Fibroblast of villous mesenchyme (primary cell): ENCODE results near the gene CYB561. TPM values are rescaled to one million over a fixed set of nuclear protein-coding genes. Genes with fewer than 3 reads are reported as not detected.

Experiments used
- DNase-seq: peaks from one replicate; pipeline ENCODE4 v3.0.0-alpha.2; 2010; ENCODE audit warnings: low read depth
- H3K4me3 ChIP-seq: 2 replicates; pipeline ENCODE4 v1.5.1; 2011; ENCODE audit warnings: low read depth, mild to moderate bottlenecking, low read length
- CTCF ChIP-seq: IDR thresholded peaks from 2 replicates; pipeline ENCODE4 v1.5.1; 2012; ENCODE audit warnings: low read depth, mild to moderate bottlenecking, low read length; ENCODE audit not compliant: insufficient read depth
- total RNA-seq: library from RNA; depleted of rRNA; stranded (reverse); fragments of >200 nt; gene quantifications from 2 replicates; pipeline ENCODE4 v1.2.3, GENCODE V29; 2012

The CYB561 gene
- total RNA-seq, 1 donor = 12.5 TPM

GRCh38 chr17:63434951-63435571, 11.0 kb downstream of the CYB561 start:
- no peak overlapping the region for H3K4me3 ChIP-seq
- no peak for DNase-seq
- TF ChIP-seq CTCF = peak; percentile 9

GRCh38 chr17:63433746-63434591, 12.1 kb downstream of the CYB561 start:
- DNase-seq = peak; percentile 93
- no peak for TF ChIP-seq CTCF
- no peak overlapping the region for H3K4me3 ChIP-seq

DNA sequence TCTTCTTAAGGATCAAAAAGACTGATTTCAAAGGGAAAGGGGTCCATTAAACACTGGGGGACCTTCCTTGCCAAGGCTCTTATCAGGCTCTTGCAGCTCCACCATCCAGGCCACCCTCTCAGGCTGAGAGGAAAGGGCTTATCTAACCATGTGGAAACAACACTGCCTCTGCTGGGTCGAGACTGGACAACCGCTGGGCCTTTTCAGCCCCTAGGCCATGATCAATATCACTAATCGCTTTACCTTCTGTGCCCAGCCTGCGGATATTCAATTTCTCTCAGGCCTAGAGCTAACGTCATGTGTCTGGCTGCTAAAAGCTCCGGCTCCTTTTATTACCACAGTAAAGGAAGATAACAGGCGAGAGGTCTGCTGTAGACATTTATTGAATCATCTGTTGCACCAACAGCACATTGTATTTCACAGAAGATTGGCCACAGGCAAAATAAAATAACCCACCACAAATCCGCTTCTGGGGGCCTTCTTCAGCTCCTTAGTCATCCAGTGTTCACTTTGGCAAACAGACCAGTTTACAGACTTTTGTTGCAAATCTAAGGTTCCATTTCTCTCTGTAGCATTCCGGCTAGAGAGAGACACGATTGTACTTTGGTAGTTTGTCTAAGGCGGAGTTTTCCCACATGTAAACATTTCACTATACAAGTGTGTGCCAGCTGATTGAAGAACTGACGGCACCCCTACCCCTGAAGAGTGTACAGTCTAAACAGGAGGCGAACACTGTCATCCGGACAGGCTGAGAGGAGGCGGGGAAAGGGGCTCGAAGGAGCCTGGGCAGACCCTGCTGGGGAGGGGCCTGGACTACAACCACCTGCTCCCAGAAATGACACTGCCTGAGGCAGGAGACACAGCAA, 13.9 kb downstream of the CYB561 start:
- TF ChIP-seq CTCF = no peak
- no peak overlapping the region for H3K4me3 ChIP-seq
- peak; percentile 85 for DNase-seq

- no peak for DNase-seq
- no peak overlapping the region for H3K4me3 ChIP-seq
- no peak for TF ChIP-seq CTCF
Observed at GRCh38 chr17:63431618-63431938, 14.5 kb downstream of the CYB561 start.

DNA sequence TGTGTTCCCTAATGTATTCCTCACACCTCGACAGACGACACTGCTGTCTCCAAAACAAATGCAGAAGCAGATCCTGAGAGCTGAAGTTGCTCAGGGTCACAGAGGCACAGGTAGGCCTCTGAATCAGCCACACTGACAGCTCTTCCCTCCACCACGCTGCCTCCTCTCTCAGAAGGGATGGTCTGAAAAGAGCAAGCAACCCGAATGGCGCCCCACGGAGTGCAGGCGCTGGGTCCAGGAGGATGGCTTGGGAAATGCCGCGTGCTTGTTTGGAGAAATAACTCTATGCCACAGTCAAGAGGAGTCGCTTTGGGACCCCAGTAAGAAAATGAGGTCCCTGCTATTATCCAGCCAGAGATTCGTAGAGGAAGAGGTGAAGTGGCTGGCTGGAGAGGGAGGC, 15.9 kb downstream of the CYB561 start:
- TF ChIP-seq CTCF = no peak
- no peak for DNase-seq
- no peak overlapping the region for H3K4me3 ChIP-seq

GRCh38 chr17:63429766-63430165, 16.3 kb downstream of the CYB561 start:
- DNase-seq = no peak
- no peak for TF ChIP-seq CTCF
- no peak overlapping the region for H3K4me3 ChIP-seq
